Activated naive CD8-positive, alpha-beta T cell treated with anti-CD3 and anti-CD28 coated beads, Interleukin-2, amount 50 U/mL, for 16 hours (primary cell): ENCODE measurements around the gene TMEM256.
A peak's percentile ranks its signal among the peaks of the same experiment; 100 is the strongest.
"Not testable (repeated sequence)": the region's sequence is repeated elsewhere in the genome, so short reads cannot be mapped to it uniquely, and the experiment has no call there.

Experiments used
- DNase-seq: peaks from one replicate; pipeline ENCODE4 v3.0.0-alpha.2; 2020; ENCODE audit warnings: low read depth, low spot score

TMEM256 gene

GRCh38 chr17:7383742-7384488 is 20.0 kb downstream of the TMEM256 start:
- peak; percentile 54 for DNase-seq

- DNase-seq = no peak
Observed at GRCh38 chr17:7383371-7383741, 20.5 kb downstream of the TMEM256 start.

GRCh38 chr17:7382901-7383300 is 21.0 kb downstream of the TMEM256 start:
- DNase-seq = no peak

GRCh38 chr17:7380855-7381683 is 22.8 kb downstream of the TMEM256 start, which contains the start of gene TNK1:
TSS of gene TNK1 (plus strand) at chr17:7381089. CDS start at chr17:7382927, 1,838 bp downstream.
- DNase-seq = no peak

- DNase-seq = no peak
Observed at GRCh38 chr17:7380321-7380720, 23.6 kb downstream of the TMEM256 start.

GRCh38 chr17:7379134-7379533 is 24.8 kb downstream of the TMEM256 start:
- no peak for DNase-seq

GRCh38 chr17:7374353-7374752 is 29.5 kb downstream of the TMEM256 start:
- no peak for DNase-seq

- no peak for DNase-seq
Observed at GRCh38 chr17:7370853-7371252, 33.0 kb downstream of the TMEM256 start.

GRCh38 chr17:7369825-7370224 is 34.1 kb downstream of the TMEM256 start:
- no peak for DNase-seq

GRCh38 chr17:7368599-7368994 is 35.3 kb downstream of the TMEM256 start:
- not testable (repeated sequence) for DNase-seq

- no peak for DNase-seq
Observed at GRCh38 chr17:7367918-7368598, 35.8 kb downstream of the TMEM256 start.

GRCh38 chr17:7367083-7367482 is 36.8 kb downstream of the TMEM256 start:
- DNase-seq = no peak

- not testable (repeated sequence) for DNase-seq
Observed at GRCh38 chr17:7365963-7366362, 37.9 kb downstream of the TMEM256 start.

GRCh38 chr17:7363311-7363710 is 40.6 kb downstream of the TMEM256 start:
- no peak for DNase-seq

GRCh38 chr17:7361906-7362305 is 42.0 kb downstream of the TMEM256 start:
- DNase-seq = no peak

GRCh38 chr17:7357381-7357780 is 46.5 kb downstream of the TMEM256 start:
- DNase-seq = no peak

GRCh38 chr17:7356756-7357155 is 47.1 kb downstream of the TMEM256 start:
- DNase-seq = no peak

- peak; percentile 66 for DNase-seq
Observed at GRCh38 chr17:7356072-7356549, 47.8 kb downstream of the TMEM256 start.

GRCh38 chr17:7355573-7355972 is 48.3 kb downstream of the TMEM256 start:
- DNase-seq = no peak

- no peak for DNase-seq
Observed at GRCh38 chr17:7355053-7355452, 48.8 kb downstream of the TMEM256 start, which contains the start of gene TMEM95. TSS of gene TMEM95 (plus strand) at chr17:7355156. CDS start at chr17:7355205, 49 bp downstream.

GRCh38 chr17:7354262-7354843 is 49.5 kb downstream of the TMEM256 start:
- DNase-seq = no peak
